CD14-positive monocyte (primary cell): Measurements from ENCODE around the gene JMJD6. TPM values are rescaled to one million over a fixed set of nuclear protein-coding genes. Genes with fewer than 3 reads are reported as not detected.
A peak's percentile ranks its signal among the peaks of the same experiment; 100 is the strongest.

Experiments
- DNase-seq, 3 donors: peaks; one replicate each; pipeline ENCODE4 v3.0.0-alpha.2; 2011 to 2022
- H2AFZ ChIP-seq: 2 replicates; pipeline ENCODE4 v1.6.0; 2012; ENCODE audit warnings: mild to moderate bottlenecking, low read depth, low read length, inconsistent platforms; ENCODE audit not compliant: insufficient read depth, poor library complexity, severe bottlenecking
- H3K27ac ChIP-seq, 2 donors: 1 replicate in 1 of 2; 2 replicates in 1 of 2; pipeline ENCODE4 v1.5.1; 2012 to 2013; ENCODE audit warnings: low read length in 2 of 2, control low read depth in 1 of 2, inconsistent platforms in 1 of 2, low read depth in 1 of 2, mild to moderate bottlenecking in 1 of 2
- H3K27me3 ChIP-seq, 2 donors: one replicate each; pipeline versions ENCODE4 v1.6.0 to v1.6.1; 2011 to 2013; ENCODE audit warnings: low read length in 2 of 2; ENCODE audit not compliant: control insufficient read depth in 2 of 2, insufficient read depth in 2 of 2
- H3K36me3 ChIP-seq, 2 donors: replicated peaks in 1 of 2; 1 replicate in 1 of 2; 2 replicates in 1 of 2; pipeline versions ENCODE4 v1.5.1 to v1.6.1; 2012 to 2013; ENCODE audit warnings: low read length in 2 of 2, control low read depth in 1 of 2, inconsistent platforms in 1 of 2, mild to moderate bottlenecking in 1 of 2; ENCODE audit not compliant: insufficient read depth in 2 of 2, control insufficient read depth in 1 of 2
- H3K4me1 ChIP-seq, 2 donors: 1 replicate in 1 of 2; 2 replicates in 1 of 2; pipeline versions ENCODE4 v1.5.1 to v1.6.1; 2012 to 2013; ENCODE audit warnings: low read length in 2 of 2, control low read depth in 1 of 2, inconsistent platforms in 1 of 2, mild to moderate bottlenecking in 1 of 2, moderate library complexity in 1 of 2; ENCODE audit not compliant: insufficient read depth in 2 of 2, control insufficient read depth in 1 of 2
- H3K4me2 ChIP-seq: replicated peaks from 2 replicates; pipeline ENCODE3; 2012; ENCODE audit warnings: low read length, moderate library complexity, mild to moderate bottlenecking; ENCODE audit not compliant: poor library complexity, severe bottlenecking; ENCODE audit errors: extremely low read depth
- H3K4me3 ChIP-seq, 3 experiments: fragments of 200-600 bp in 1 of 3; sonication (generic) in 1 of 3; replicated peaks in 1 of 3; 1 replicate in 2 of 3; 2 replicates in 1 of 3; pipeline ENCODE4 v1.5.1; 2011 to 2013; ENCODE audit warnings: low read length in 3 of 3, mild to moderate bottlenecking in 3 of 3, control low read depth in 2 of 3, low read depth in 2 of 3, inconsistent platforms in 1 of 3, moderate library complexity in 1 of 3
- H3K79me2 ChIP-seq: 2 replicates; pipeline ENCODE4 v1.6.0; 2012; ENCODE audit warnings: mild to moderate bottlenecking, control low read depth, inconsistent platforms, low read length, moderate library complexity; ENCODE audit not compliant: insufficient read depth
- H3K9ac ChIP-seq: 2 replicates; pipeline ENCODE4 v1.6.0; 2017; ENCODE audit warnings: low read length, mild to moderate bottlenecking; ENCODE audit not compliant: insufficient read depth, poor library complexity, severe bottlenecking
- H3K9me3 ChIP-seq, 2 donors: replicated peaks in 1 of 2; 1 replicate in 1 of 2; 2 replicates in 1 of 2; pipeline versions ENCODE4 v1.5.1 to v1.6.1; 2012 to 2013; ENCODE audit warnings: low read length in 2 of 2, control low read depth in 1 of 2; ENCODE audit not compliant: control insufficient read depth in 1 of 2, insufficient read depth in 1 of 2
- H4K20me1 ChIP-seq: 2 replicates; pipeline ENCODE4 v1.6.0; 2012; ENCODE audit warnings: mild to moderate bottlenecking, low read length, control low read depth, moderate library complexity; ENCODE audit not compliant: insufficient read depth
- H3K27ac Mint-ChIP-seq, 7 donors: one replicate each; pipeline ENCODE4 v1.8.0; 2020; ENCODE audit warnings: mild to moderate bottlenecking in 7 of 7, mixed read lengths in 7 of 7, moderate library complexity in 6 of 7, inconsistent platforms in 2 of 7
- H3K27me3 Mint-ChIP-seq, 3 donors: one replicate each; pipeline ENCODE4 v1.8.0; 2021 to 2022; ENCODE audit warnings: low read depth in 3 of 3, mild to moderate bottlenecking in 3 of 3, mixed read lengths in 3 of 3, moderate library complexity in 3 of 3, inconsistent platforms in 1 of 3
- H3K36me3 Mint-ChIP-seq, 2 donors: one replicate each; pipeline ENCODE4 v1.8.0; 2020; ENCODE audit warnings: mixed read lengths in 2 of 2, inconsistent platforms in 1 of 2, mild to moderate bottlenecking in 1 of 2
- H3K4me1 Mint-ChIP-seq: one replicate; pipeline ENCODE4 v1.8.0; 2020; ENCODE audit warnings: mild to moderate bottlenecking, mixed read lengths
- H3K4me3 Mint-ChIP-seq, 2 donors: one replicate each; pipeline ENCODE4 v1.8.0; 2020; ENCODE audit warnings: mild to moderate bottlenecking in 2 of 2, mixed read lengths in 2 of 2, moderate library complexity in 1 of 2
- H3K9me3 Mint-ChIP-seq, 7 donors: one replicate each; pipeline ENCODE4 v1.8.0; 2020 to 2022; ENCODE audit warnings: mixed read lengths in 7 of 7, mild to moderate bottlenecking in 6 of 7, moderate library complexity in 6 of 7, inconsistent platforms in 2 of 7
- CTCF ChIP-seq: fragments of 200-600 bp; IDR thresholded peaks from one replicate; pipeline ENCODE4 v1.8.0; 2022; ENCODE audit warnings: antibody characterized with exemption, mild to moderate bottlenecking
- WGBS: methylation state at CpG from one replicate; pipeline ENCODE4 v1.1.5; 2013; ENCODE audit warnings: missing lambda C conversion rate; ENCODE audit not compliant: insufficient coverage; 5-methylcytosine and 5-hydroxymethylcytosine counted together
- intact Hi-C, 2 donors: fragments of 100-400 bp; cut with micrococcal nuclease; formaldehyde crosslinking; loops; one replicate each; pipeline versions ENCODE4 v1.15.0 to v1.15.1; 2023
- polyA plus RNA-seq, 3 donors: library from polyadenylated mRNA; depleted of rRNA in 1 of 3; unstranded in 2 of 3; stranded (reverse) in 1 of 3; fragments of 300-500 nt in 2 of 3; fragments of >200 nt in 1 of 3; fragmentation: Illumina TruSeq in 2 of 3; gene quantifications; 1 replicate in 2 of 3; 2 replicates in 1 of 3; pipeline ENCODE4 v1.2.3, GENCODE V29; 2012 to 2021

Gene JMJD6
- polyA plus RNA-seq, 3 donors = 24.6 to 75.0 (median 26.2) TPM

- peaks cover 68% of the 10 kb centered on the region for H3K79me2 ChIP-seq
- H3K4me2 ChIP-seq = peak within 1 kb of the TSS; percentile 87
- peak within 1 kb of the TSS; percentile 96 to 99 for H3K27ac ChIP-seq
- peak; percentile 95 to 98 (median 98) for DNase-seq
- peak within 1 kb of the TSS; percentile 97 for H3K9ac ChIP-seq
- peaks cover 34 to 45% of the 10 kb centered on the region in 2 donors for H3K4me1 ChIP-seq
- H3K4me1 Mint-ChIP-seq = peaks cover 40% of the 10 kb centered on the region
- peaks cover 0 to 2% (median 0%) of the 10 kb centered on the region in 3 donors for H3K27me3 Mint-ChIP-seq
- intact Hi-C loops = loop anchor here in 1 of 2 donors (1.0 to 10.0 kb wide), 2 partner anchors 11 to 472 kb away; partner anchors contain the start of genes JMJD6, METTL23 and UBALD2
- peak within 1 kb of the TSS; percentile 98 to 99 for H3K4me3 Mint-ChIP-seq
- peaks cover 41 to 55% of the 10 kb centered on the region in 2 donors for H3K36me3 ChIP-seq
- H3K4me3 ChIP-seq = peak within 1 kb of the TSS; percentile 95 to 100 (median 97)
- peaks cover 0 to 2% (median 0%) of the 10 kb centered on the region in 7 donors for H3K9me3 Mint-ChIP-seq
- peak within 1 kb of the TSS; percentile 98 to 100 (median 99) for H3K27ac Mint-ChIP-seq
- WGBS = under 1% methylated on average over 56 of the region's 60 CpGs
- TF ChIP-seq CTCF = no peak
- H4K20me1 ChIP-seq = peaks cover 50% of the 10 kb centered on the region
- peaks cover 45 to 54% of the 10 kb centered on the region in 2 donors for H3K36me3 Mint-ChIP-seq
- H2AFZ ChIP-seq = peak within 1 kb of the TSS; percentile 96
- H3K27me3 ChIP-seq = no peaks in the 10 kb centered on the region
- H3K9me3 ChIP-seq = no peaks in the 10 kb centered on the region
Measured at GRCh38 chr17:76737082-76737675, 10.8 kb upstream of the JMJD6 start, which contains the start of gene SRSF2. Gene SRSF2, minus strand, starts transcription at chr17:76737331. Its CDS starts 171 bp downstream, at chr17:76737160.

- peaks cover 37 to 45% of the 10 kb centered on the region in 2 donors for H3K4me1 ChIP-seq
- H3K4me3 Mint-ChIP-seq = peak overlapping the region; percentile 98 to 99
- no peaks in the 10 kb centered on the region for H3K27me3 ChIP-seq
- H3K27me3 Mint-ChIP-seq = peaks cover 0 to 2% (median 0%) of the 10 kb centered on the region in 3 donors
- H3K27ac ChIP-seq = peak overlapping the region; percentile 96 to 99
- H2AFZ ChIP-seq = no peak overlapping the region
- peaks cover 42 to 53% of the 10 kb centered on the region in 2 donors for H3K36me3 Mint-ChIP-seq
- peaks cover 0 to 2% (median 0%) of the 10 kb centered on the region in 7 donors for H3K9me3 Mint-ChIP-seq
- H3K36me3 ChIP-seq = peaks cover 40 to 54% of the 10 kb centered on the region in 2 donors
- WGBS = under 1% methylated on average over 117 of the region's 117 CpGs
- H3K9ac ChIP-seq = peak overlapping the region; percentile 97
- no peaks in the 10 kb centered on the region for H3K9me3 ChIP-seq
- peak overlapping the region; percentile 87 for H3K4me2 ChIP-seq
- H3K27ac Mint-ChIP-seq = peak overlapping the region; percentile 93 to 100 (median 97)
- intact Hi-C loops = loop anchor here in 1 of 2 donors (1.0 to 10.0 kb wide), 2 partner anchors 10 to 472 kb away; partner anchors contain the start of genes JMJD6, METTL23 and UBALD2
- DNase-seq = peak; percentile 60 to 73 (median 71)
- peaks cover 56% of the 10 kb centered on the region for H4K20me1 ChIP-seq
- H3K4me1 Mint-ChIP-seq = peaks cover 41% of the 10 kb centered on the region
- peaks cover 75% of the 10 kb centered on the region for H3K79me2 ChIP-seq
- TF ChIP-seq CTCF = peak; percentile 13
- peak overlapping the region; percentile 93 to 100 (median 94) for H3K4me3 ChIP-seq
Measured at GRCh38 chr17:76736349-76737081, 10.1 kb upstream of the JMJD6 start.
